SK-N-MC (cell line): ENCODE measurements around the gene ATP4B.

Experiments
- DNase-seq: peaks from one replicate; pipeline ENCODE4 v3.0.0-alpha.2; 2011; ENCODE audit warnings: low read depth, low spot score
- H3K27ac ChIP-seq: fragments of 200-600 bp; sonication (generic); 2 replicates; pipeline ENCODE4 v1.5.1; 2016; ENCODE audit warnings: mixed run types
- H3K36me3 ChIP-seq: fragments of 200-600 bp; sonication (generic); 2 replicates; pipeline ENCODE4 v1.6.1; 2017; ENCODE audit warnings: antibody characterized with exemption, low read length, mixed read lengths; ENCODE audit not compliant: insufficient read depth
- H3K4me3 ChIP-seq: fragments of 200-600 bp; sonication (generic); 2 replicates; pipeline ENCODE4 v1.5.1; 2016
- H3K9ac ChIP-seq: fragments of 200-600 bp; sonication (generic); 2 replicates; pipeline ENCODE4 v1.8.0; 2017; ENCODE audit warnings: mixed run types, mixed read lengths; ENCODE audit not compliant: insufficient read length
- H3K9me3 ChIP-seq: fragments of 200-600 bp; sonication (generic); 2 replicates; pipeline ENCODE4 v1.6.1; 2017; ENCODE audit warnings: low read depth, mild to moderate bottlenecking, antibody characterized with exemption, low read length, moderate library complexity, mixed read lengths
- EZH2 ChIP-seq: fragments of 200-600 bp; sonication (generic); IDR thresholded peaks from one replicate; pipeline ENCODE4 v1.6.1; 2017; ENCODE audit warnings: antibody characterized with exemption
- FOXP2 ChIP-seq: optimal IDR thresholded peaks from 2 replicates; pipeline ENCODE3; 2011; ENCODE audit warnings: mild to moderate bottlenecking, moderate library complexity; ENCODE audit not compliant: insufficient read depth; ENCODE audit errors: extremely low read length, control extremely low read depth
- POLR2AphosphoS5 ChIP-seq: IDR thresholded peaks from 2 replicates; pipeline ENCODE4 v1.6.1; 2012; ENCODE audit warnings: mild to moderate bottlenecking, low read depth, low read length, borderline replicate concordance

Gene ATP4B

DNA sequence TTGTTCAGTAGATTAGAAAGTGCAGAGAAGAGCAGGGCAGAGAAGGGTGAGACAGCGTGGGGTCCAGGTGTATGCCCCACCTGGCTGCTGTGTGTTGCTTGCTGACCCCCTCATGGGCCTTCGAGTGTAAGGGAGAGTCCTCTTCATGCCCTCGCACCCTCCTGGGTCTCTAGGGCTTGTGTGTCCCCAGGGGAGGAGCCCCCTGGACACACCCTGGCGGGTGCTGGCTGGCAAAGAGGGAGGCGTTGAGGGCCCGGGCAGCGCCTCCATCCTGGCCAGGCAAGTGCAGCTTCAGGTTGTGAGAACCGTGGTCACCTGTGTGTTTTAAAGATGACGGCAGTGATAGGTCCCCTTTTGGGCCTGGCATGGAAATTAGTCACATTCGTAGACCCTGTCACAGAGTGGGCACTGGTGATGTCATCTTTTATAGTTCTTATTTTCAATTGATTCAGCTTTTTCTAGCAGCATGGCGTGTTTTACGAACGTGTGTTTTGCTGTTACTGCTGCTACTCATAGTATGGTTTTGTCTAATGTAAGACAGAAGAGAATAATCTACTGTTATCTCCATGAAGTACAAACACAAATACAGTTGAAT lies 54.8 kb downstream of the ATP4B start:
- Histone ChIP-seq H3K9ac (no peak overlapping the region), H3K36me3 (peaks cover 65% of the 10 kb centered on the region), H3K4me3 (no peak overlapping the region), H3K9me3 (no peaks in the 10 kb centered on the region), H3K27ac (no peak overlapping the region)
- TF ChIP-seq FOXP2 (no peak), POLR2AphosphoS5 (no peak), EZH2 (no peak)
- DNase-seq = no peak

DNA sequence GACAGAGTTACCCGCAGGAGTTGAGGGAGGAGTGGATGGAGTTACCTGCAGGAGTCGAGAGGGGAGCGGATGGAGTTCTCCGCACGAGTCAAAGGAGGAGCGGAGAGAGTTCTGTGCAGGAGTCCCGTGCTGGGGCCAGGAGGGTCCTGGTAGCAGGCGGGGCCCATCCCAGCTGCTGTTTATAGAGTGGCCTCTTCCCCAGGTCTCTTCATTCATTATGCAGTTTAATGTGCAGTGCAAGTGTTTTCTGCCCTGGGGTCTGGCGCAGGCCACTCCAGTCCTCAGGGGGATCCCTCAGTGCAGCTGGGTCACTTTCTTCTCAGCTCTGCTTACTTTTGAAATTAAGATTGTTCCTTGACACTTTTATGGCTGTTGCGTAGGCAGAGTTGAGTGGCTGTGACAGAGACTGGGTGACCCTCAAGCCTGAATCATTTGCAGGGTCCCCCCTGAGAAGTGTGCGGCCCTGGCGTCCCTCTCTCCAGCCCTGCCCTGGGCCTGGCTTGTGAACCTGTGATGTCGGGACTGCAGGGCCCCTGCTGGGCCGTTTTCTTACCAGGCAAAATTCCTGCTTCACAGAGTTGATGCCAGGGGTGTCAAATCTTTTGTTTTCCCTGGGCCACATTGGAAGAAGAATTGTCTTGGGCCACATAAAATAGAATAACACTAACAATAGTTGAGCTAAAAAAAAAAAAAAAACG lies 55.6 kb downstream of the ATP4B start:
- H3K4me3 ChIP-seq = no peak overlapping the region
- TF ChIP-seq POLR2AphosphoS5 = no peak; the same call in 1 of the 2 replicates
- TF ChIP-seq EZH2 = no peak
- no peak overlapping the region for H3K9ac ChIP-seq
- H3K36me3 ChIP-seq = peaks cover 68% of the 10 kb centered on the region
- no peaks in the 10 kb centered on the region for H3K9me3 ChIP-seq
- no peak for DNase-seq
- H3K27ac ChIP-seq = no peak overlapping the region

- DNase-seq = no peak
- H3K4me3 ChIP-seq = no peak overlapping the region
- H3K27ac ChIP-seq = no peak overlapping the region
- no peaks in the 10 kb centered on the region for H3K9me3 ChIP-seq
- no peak overlapping the region for H3K9ac ChIP-seq
- TF ChIP-seq FOXP2 (no peak), POLR2AphosphoS5 (no peak), EZH2 (no peak)
- peaks cover 68% of the 10 kb centered on the region for H3K36me3 ChIP-seq
Measured at GRCh38 chr13:113601166-113602070, 56.6 kb downstream of the ATP4B start.

DNA sequence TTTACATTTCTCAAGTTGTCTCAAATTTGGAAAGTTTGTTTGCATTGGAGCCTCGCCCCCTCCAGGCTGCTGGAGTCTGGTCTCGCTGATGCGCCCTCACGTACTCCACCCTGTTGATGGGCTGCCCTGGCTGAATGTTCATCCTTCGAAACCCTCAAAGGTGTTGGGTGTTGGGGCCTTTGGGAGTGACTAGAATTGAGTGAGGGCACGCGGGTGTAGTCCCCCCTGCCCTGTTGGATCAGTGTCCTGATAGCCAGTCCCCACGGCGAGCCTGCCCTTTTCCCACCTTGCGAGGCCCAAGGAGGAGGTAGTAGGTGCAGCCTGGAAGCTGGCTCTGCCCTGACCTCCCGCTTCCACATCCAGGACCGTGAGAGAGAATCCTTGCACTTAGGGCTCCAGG lies 58.6 kb downstream of the ATP4B start:
- no peak for DNase-seq
- H3K27ac ChIP-seq = no peak overlapping the region
- H3K9ac ChIP-seq = no peak overlapping the region
- TF ChIP-seq FOXP2 = no peak
- no peaks in the 10 kb centered on the region for H3K9me3 ChIP-seq
- peaks cover 70% of the 10 kb centered on the region for H3K36me3 ChIP-seq
- no peak overlapping the region for H3K4me3 ChIP-seq
